Right atrium auricular region (tissue), 2 donors: ENCODE measurements around the gene BPIFA2. TPM values are rescaled to one million over a fixed set of nuclear protein-coding genes. Genes with fewer than 3 reads are reported as not detected.

Experiments used
- DNase-seq: peaks from one replicate; pipeline ENCODE4 v3.0.0-alpha.2; 2019; ENCODE audit warnings: low spot score
- H3K27ac ChIP-seq, 2 donors: fragments of 200-600 bp; sonication (generic); 1 replicate in 1 of 2; 2 replicates in 1 of 2; pipeline ENCODE4 v1.5.1; 2016 to 2019
- H3K27me3 ChIP-seq, 2 donors: fragments of 200-600 bp; sonication (generic); one replicate each; pipeline versions ENCODE4 v1.5.1 to v1.6.0; 2017 to 2019
- H3K36me3 ChIP-seq: fragments of 200-600 bp; sonication (generic); one replicate; pipeline ENCODE4 v1.5.1; 2016
- H3K4me1 ChIP-seq, 2 donors: fragments of 200-600 bp; sonication (generic); one replicate each; pipeline versions ENCODE4 v1.5.1 to v1.6.0; 2017 to 2019
- H3K4me3 ChIP-seq, 2 donors: fragments of 200-600 bp; sonication (generic); 1 replicate in 1 of 2; 2 replicates in 1 of 2; pipeline ENCODE4 v1.5.1; 2017 to 2019; ENCODE audit warnings: mild to moderate bottlenecking in 1 of 2, moderate library complexity in 1 of 2
- H3K9me3 ChIP-seq, 2 donors: fragments of 200-600 bp; sonication (generic); one replicate each; pipeline ENCODE4 v1.5.1; 2019
- total RNA-seq, 2 donors: library from RNA; depleted of rRNA; stranded (reverse); fragments of >200 nt; gene quantifications; one replicate each; pipeline ENCODE4 v1.1.0, GENCODE V29; 2016
- TF ChIP-seq, protein P1 (sequence below), 2 donors: fragments of 200-600 bp; sonication (generic); IDR thresholded peaks; one replicate each; pipeline ENCODE4 v1.5.1; 2019; ENCODE audit warnings: antibody characterized with exemption in 2 of 2

BPIFA2 gene
- total RNA-seq, 2 donors from 2014 or later: not detected

- no peak overlapping the region for H3K4me3 ChIP-seq
- TF ChIP-seq, protein P1, sequence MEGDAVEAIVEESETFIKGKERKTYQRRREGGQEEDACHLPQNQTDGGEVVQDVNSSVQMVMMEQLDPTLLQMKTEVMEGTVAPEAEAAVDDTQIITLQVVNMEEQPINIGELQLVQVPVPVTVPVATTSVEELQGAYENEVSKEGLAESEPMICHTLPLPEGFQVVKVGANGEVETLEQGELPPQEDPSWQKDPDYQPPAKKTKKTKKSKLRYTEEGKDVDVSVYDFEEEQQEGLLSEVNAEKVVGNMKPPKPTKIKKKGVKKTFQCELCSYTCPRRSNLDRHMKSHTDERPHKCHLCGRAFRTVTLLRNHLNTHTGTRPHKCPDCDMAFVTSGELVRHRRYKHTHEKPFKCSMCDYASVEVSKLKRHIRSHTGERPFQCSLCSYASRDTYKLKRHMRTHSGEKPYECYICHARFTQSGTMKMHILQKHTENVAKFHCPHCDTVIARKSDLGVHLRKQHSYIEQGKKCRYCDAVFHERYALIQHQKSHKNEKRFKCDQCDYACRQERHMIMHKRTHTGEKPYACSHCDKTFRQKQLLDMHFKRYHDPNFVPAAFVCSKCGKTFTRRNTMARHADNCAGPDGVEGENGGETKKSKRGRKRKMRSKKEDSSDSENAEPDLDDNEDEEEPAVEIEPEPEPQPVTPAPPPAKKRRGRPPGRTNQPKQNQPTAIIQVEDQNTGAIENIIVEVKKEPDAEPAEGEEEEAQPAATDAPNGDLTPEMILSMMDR (IDR thresholded peaks at IDR 0.05): no peak
- no peak for DNase-seq
- H3K4me1 ChIP-seq: no peaks in the 10 kb centered on the region
- H3K9me3 ChIP-seq: no peaks in the 10 kb centered on the region
- H3K27me3 ChIP-seq: no peaks in the 10 kb centered on the region
- H3K27ac ChIP-seq: no peak overlapping the region
- H3K36me3 ChIP-seq: no peaks in the 10 kb centered on the region
Measured at GRCh38 chr20:33191955-33192354, 24.0 kb downstream of the BPIFA2 start.

DNA sequence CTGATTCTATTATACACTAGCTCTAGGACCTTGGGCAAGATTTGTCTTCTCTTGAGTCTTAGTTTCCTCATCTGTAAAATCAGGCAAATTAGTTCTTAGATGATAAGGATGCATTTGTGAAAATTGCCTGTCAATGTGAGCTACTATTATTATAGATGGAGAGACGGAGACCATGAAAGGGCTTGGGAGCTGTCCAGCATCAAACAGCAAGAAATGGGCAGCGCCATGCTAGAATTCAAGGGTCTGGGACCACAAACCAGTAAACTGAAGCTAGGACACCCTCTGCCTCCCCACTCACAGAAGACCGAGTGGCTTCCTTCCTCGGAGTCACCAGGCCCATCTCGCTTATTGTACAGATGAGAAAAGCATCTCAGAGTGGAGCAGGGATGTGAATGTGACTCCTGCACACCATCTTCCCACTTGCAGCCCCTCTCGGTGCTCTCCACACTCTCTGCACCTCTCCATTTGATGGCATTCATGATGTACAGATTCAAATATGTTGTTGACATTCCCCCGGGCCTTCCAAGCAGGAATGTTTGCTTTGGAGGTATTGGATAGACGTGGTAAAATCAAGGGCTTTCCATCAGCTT is 25.0 kb downstream of the BPIFA2 start:
- no peaks in the 10 kb centered on the region for H3K27me3 ChIP-seq
- H3K27ac ChIP-seq: no peak overlapping the region
- TF ChIP-seq, protein P1 (IDR thresholded peaks at IDR 0.05): no peak
- no peak overlapping the region for H3K4me3 ChIP-seq
- no peak for DNase-seq
- H3K4me1 ChIP-seq: no peaks in the 10 kb centered on the region
- no peaks in the 10 kb centered on the region for H3K36me3 ChIP-seq
- no peaks in the 10 kb centered on the region for H3K9me3 ChIP-seq

DNA sequence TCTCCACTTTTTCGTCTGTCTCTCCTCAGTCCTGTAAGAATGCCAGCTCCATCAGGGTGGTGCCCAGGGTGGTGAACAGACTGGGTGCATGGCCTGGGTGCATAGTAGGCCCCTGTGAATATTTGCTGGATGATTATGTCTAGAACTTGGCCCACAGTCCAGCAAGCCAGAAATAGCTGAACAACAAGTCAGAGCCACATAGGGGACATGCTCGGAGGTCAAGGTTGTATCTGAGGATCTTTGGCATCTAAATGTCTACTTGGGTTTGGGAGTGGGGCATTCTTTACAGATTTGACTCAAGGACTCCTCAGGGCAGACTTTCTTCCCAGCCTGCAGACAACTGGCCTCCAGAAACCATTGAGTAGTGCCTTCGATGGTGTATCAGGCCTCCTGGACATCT is 31.1 kb downstream of the BPIFA2 start:
- Histone ChIP-seq H3K36me3 (no peaks in the 10 kb centered on the region), H3K27me3 (no peaks in the 10 kb centered on the region), H3K9me3 (no peaks in the 10 kb centered on the region), H3K27ac (no peak overlapping the region), H3K4me1 (no peaks in the 10 kb centered on the region), H3K4me3 (no peak overlapping the region)
- TF ChIP-seq, protein P1 (IDR thresholded peaks at IDR 0.05): no peak
- no peak for DNase-seq

DNA sequence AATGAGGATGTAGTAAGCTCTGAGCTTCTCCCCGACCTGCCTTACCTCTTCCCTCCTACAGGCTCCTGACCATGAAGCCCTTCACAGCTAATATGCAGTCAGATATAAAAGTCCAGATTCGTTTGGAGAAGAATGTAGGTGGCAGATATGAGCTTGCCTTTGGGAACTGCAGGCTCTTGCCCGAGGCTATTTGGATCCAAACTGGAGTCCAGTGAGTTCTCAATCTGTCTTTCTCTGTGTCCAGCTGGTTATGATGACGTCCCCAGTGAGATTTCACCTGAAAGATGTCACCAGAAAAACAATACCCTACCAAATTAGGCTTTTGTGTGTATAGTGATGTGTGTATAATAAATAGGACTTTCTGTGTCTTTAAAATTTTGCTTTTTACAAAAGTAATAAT is 34.5 kb downstream of the BPIFA2 start:
- Histone ChIP-seq H3K4me1 (no peaks in the 10 kb centered on the region), H3K9me3 (no peaks in the 10 kb centered on the region), H3K27me3 (no peaks in the 10 kb centered on the region), H3K4me3 (no peak overlapping the region), H3K27ac (no peak overlapping the region), H3K36me3 (no peaks in the 10 kb centered on the region)
- TF ChIP-seq, protein P1 (IDR thresholded peaks at IDR 0.05): no peak
- DNase-seq: no peak

DNA sequence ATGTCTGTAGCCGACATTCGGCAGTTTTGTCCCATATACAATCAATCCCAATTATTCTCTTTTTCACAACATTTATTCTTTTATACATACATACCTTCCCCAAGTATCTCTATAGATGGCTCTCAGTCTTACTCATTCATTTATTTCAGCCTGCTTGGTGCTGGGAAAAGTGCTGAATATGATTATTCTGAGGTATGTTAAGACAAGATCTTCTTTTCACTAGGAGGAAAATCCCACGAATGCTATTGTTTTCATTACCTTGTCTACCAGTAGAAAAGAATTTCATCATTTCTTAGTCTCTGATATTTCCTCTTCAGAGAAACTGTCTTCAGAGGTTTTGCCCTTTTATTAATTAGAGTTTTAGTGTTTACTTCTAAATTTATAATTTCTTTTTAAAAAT is 35.5 kb downstream of the BPIFA2 start:
- Histone ChIP-seq H3K27me3 (no peaks in the 10 kb centered on the region), H3K27ac (no peak overlapping the region), H3K4me3 (no peak overlapping the region), H3K4me1 (no peaks in the 10 kb centered on the region), H3K9me3 (no peaks in the 10 kb centered on the region), H3K36me3 (no peaks in the 10 kb centered on the region)
- DNase-seq: no peak
- TF ChIP-seq, protein P1 (IDR thresholded peaks at IDR 0.05): no peak

DNA sequence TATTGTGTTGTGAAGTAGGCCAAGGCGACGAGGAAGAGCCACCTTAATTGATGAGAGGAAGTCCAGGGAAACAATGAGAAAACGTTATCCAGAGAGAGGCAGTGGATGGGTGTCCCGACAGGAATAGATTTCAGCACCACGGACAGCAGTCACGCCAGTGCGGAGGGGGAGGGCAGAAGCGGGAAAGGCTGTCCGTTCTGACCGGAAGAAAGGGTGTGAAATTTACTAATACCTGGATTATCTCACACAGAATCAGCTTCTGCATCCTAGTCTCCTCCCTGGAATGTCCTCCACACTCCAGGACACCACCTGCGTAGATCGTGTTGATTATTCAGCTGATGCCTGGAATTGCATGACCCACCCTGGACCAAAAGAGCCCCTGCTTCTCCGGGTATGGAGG is 41.8 kb downstream of the BPIFA2 start:
- DNase-seq: no peak
- Histone ChIP-seq H3K27me3 (no peaks in the 10 kb centered on the region), H3K36me3 (no peaks in the 10 kb centered on the region), H3K4me1 (no peaks in the 10 kb centered on the region), H3K4me3 (no peak overlapping the region), H3K9me3 (no peaks in the 10 kb centered on the region), H3K27ac (no peak overlapping the region)
- TF ChIP-seq, protein P1 (IDR thresholded peaks at IDR 0.05): no peak
